Activated effector memory CD4-positive, alpha-beta T cell treated with Interleukin-2 at 50 U/mL for 16 hours (primary cell): ENCODE results near the gene RPRML.

ENCODE experiments used
- DNase-seq: peaks from one replicate; pipeline ENCODE4 v3.0.0-alpha.2; 2020

Gene RPRML

DNA sequence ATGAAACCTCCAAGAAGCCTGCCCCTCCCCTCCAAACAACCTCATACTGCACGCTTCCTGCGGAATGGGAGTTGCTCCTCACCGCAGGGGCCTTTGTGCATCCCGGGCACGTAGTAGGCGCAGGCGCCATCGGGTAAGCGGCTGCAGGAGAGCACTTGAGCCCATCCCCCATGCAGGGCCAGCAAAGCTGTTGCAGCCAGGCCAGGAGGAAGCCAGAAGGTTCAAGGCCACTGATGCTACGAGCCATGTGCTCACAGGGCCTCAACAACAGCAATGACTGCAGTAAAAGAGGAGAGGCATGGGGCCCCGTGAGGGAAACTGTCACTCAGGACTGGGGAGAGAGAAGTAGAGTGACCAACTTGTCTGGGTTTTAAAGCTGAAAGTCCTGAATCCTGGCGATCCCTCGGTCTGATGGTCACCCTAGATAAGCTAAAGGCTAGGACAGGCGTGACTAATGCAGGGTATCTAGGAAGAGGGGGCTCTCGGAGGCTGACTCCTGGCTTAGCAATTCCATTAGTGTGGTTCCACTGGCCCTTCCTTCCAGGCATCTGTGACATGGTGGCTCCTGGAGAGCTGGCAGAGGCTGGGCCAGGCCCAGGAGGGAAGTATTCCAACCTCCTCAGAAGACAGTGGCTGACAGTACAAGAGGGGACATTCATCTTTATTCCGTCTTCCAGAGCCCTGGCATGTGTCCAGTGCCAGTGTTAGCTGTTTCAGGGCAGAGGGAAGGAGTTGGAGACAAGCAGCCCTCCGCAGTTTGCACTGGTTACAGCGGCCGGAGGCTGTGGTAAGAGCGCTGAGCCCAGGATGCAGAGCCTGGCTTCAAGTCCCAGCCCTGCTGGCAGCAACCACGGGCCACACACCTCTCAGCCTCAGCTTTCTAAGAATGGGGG lies 35.3 kb downstream of the RPRML start:
- DNase-seq = no peak

DNA sequence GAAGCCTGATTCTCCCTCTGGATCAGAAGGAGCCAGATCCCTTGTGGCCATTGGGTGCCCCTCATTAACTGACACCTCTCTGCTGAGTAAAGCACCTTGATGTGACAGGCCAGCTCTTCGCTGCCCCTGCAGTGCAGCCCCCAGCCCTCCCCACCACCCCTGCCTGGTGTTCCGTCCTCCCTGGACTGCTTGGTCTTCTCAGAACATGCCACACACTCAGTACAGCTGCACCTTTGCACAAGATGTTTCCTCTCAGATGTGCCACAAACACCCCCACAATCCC lies 35.9 kb downstream of the RPRML start:
- no peak for DNase-seq

DNA sequence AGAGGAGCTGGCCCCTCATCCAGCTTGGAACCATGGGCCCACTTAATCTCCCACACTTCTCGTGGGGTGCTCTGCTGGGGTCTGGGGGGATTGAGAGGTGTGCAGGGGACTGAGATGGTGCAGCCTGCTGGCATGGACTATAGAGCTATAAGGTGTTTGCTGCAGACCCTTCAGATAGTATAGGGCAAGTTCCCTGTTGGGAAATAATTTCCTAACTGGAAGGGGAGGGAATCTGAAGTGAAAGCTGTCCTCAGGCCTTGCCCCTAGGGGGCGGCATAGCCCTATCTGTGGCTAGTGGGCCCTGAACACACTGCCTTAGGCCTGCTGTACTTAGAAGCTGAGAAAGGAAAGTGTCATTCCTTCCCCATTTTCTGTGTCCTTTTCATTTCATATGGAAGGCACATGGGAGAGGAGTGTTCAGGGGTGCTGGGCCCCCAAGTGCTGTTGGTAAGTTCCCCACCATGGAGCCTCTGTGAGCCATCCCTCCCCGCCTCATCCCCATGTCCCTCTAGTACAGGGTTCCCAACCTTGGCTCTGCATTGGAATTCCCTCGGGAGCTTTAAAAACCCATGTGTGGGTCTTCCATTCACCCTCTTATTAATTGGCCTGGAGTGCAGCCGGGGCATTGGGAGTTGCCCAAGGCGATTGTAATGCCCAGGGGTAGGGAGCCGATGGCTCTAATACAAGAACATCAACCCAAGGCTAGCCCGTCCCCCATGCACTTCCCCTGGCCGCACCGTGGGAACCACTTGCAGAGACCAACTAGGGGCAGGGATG lies 36.4 kb downstream of the RPRML start:
- DNase-seq = peak; percentile 19

DNA sequence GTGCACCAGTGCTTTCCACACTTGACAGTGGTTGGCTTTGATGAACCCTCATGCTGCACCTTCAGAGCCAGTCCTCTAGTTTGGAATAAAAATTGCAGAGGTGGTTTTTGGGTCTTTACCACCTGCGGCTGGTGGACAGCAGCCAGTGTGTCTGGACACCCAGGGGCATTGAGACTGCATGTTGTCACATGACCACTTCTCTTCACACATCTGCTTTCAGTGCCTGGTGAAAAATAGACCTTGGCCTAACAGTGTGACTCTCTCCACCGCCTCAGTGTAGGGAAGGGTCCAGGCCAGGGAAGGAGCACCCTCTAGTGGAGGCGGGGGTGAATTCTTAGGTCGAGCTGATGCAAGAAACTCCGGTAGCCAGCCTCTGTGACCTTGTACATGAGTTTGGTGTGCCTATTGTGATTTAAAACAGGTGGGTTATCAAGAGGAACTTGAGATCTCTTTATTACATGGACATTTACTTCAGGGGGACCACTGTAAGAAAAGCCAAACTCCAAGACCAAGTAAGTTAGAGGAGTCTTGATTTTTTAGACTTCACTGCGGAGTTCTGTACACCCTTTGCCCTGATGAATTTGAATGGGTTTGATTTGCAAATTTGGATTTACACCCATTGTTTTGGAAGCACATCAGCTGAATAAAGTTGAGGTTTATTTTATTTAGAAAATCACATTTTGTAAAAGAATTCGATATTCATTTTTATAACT lies 38.2 kb downstream of the RPRML start:
- DNase-seq = peak; percentile 38

DNA sequence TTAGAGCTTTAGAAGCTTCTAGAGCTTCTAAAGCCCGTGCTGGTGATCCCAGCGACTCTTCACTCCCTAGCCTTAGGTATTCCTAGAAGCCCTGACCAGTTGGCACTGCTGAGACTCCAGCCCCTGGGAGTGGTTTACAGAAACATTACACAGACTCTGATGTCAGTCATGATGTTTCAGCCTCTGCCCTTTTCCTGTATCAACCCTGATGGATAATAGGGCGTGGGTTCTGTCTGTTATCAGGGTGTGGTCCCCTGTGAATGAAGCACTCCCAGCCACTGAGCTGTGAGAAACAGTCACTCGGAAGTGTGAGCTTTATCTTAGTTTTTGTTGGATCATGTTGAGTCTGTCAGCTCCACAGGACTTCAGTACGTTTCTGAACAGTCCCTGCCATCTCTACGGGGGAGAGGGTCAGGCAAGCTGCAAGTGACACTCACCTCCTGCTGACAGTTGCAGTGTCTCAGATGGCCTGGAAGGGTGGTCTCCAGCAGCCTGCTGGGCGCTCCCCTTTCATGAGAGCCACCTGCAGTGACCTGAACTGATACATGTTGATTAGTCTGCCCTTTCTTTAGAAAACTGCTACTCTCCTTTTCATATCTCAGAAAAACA lies 43.3 kb downstream of the RPRML start:
- no peak for DNase-seq

DNA sequence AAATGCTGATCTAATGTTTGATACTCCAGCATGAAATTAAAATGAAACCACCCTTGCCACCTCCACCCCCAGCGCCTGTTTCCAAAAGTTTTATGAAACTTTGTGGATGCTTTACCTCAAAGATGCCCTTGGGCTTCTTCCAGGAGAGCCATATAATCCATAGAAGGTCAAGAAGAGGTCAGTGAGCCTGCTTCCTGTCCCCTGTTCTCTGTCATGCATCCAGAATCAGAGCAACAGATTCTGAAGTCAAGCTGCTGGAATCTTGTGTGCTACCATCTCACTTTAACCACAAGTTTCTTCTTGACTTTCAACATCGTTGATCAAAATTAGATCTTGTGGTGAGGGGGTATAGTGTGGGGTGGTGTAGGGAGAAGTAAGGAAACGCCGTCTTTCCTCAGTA lies 47.5 kb downstream of the RPRML start:
- no peak for DNase-seq

DNA sequence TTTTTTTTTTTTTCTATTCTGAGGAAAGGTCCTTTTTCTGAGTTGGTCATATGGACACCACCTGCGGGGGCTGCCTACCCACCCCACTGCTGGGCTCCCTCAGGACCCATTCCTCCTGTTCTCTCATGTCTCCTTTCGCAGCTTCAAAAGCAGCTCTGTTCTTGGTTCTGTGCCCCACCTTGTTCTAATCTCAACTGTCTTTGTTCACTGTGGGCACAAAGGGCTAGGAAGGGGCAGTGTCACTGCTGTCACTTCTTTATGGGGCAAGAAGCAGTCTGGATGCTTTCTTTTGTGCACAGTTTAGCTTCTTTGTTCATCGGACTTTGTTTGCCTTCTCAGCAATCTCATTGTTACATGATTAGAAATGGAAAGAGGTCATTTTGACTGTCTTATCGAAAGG lies 49.0 kb downstream of the RPRML start:
- DNase-seq = no peak

DNA sequence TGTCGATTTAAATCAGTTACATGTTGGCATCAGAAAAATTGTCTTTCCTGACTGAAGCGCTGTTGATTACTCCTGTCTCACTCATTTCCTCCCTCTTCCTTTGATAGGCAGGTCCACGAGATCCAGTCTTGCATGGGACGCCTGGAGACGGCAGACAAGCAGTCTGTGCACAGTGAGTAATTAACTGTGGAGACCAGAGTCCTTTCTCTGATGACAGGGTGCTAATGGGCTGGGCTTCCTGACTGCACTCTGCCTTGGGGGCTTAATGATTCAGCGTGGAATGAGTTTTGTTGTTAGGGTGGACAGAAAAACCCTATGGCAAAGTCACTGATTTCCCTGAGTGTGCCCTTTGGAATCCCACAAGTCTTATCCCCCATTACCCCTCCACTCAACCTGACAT lies 49.6 kb downstream of the RPRML start:
- DNase-seq = no peak

DNA sequence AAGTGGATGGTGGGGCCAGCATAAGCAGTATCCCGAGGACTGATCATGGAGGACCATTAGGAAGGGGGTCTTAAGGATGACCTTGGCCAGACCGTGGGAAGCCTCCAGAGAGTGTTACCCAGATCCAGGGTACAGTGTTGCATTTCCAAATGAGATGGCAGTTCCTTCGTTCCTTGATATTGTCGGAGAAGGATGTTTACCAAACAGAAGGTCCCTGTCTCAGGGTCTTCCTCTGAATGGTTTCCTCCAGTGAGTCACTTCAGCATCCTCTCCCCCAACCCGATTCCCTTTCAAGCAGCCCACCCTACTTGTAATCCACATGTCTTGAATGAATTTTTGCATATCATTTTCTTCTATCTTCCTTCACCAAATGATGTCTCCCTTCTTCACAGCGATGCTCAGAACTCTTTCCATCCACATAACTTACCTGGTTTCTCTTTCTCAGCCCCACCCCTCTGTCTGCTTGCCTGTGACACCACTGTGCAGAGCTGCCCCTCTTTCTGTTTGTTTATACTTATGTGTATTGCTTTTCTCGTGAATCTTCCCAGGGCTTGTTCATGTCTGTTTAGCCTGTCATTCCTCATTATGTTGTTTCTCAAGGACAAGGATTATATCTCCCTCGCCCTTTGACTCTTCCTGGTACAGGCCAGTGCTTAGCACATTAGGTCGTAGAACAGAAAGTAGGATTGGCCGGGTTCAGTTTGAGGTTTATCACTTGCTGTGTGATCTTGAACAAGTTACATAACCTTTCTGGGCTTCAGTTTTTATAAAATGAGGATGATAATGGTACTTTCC lies 50.4 kb downstream of the RPRML start:
- no peak for DNase-seq
